HEK293T (cell line): ENCODE data around the gene TCEAL9.
A peak's percentile ranks its signal among the peaks of the same experiment; 100 is the strongest.

Source experiments
- CTCF ChIA-PET: fragments of 350-600 bp; formaldehyde crosslinking; extraction: SDS; loops from one replicate; lab custom pipeline; 2021; ENCODE audit warnings: antibody characterized with exemption, inconsistent platforms; lab: Yijun Ruan, JAX
- POLR2A ChIA-PET: fragments of 350-600 bp; formaldehyde crosslinking; extraction: SDS; loops from one replicate; lab custom pipeline; 2020; ENCODE audit warnings: antibody characterized with exemption, inconsistent platforms; lab: Yijun Ruan, JAX
- DNase-seq: peaks from one replicate; pipeline ENCODE4 v3.0.0; 2012; ENCODE audit warnings: mixed read lengths; ENCODE audit errors: extremely low spot score
- ARNT ChIP-seq: fragments of 450-650 bp; IDR thresholded peaks from 2 replicates; pipeline ENCODE4 v1.6.1; 2017; ENCODE audit warnings: mild to moderate bottlenecking
- BHLHE40 ChIP-seq: fragments of 450-650 bp; IDR thresholded peaks from 2 replicates; pipeline ENCODE4 v1.6.1; 2016; ENCODE audit warnings: mild to moderate bottlenecking, moderate library complexity, borderline replicate concordance
- CTBP1 ChIP-seq: fragments of 450-650 bp; IDR thresholded peaks from 2 replicates; pipeline ENCODE4 v1.6.1; 2016; ENCODE audit warnings: borderline replicate concordance
- ELF4 ChIP-seq: fragments of 450-650 bp; IDR thresholded peaks from 2 replicates; pipeline ENCODE4 v1.6.1; 2017; ENCODE audit warnings: antibody characterized with exemption
- FOXA1 ChIP-seq: fragments of 450-650 bp; IDR thresholded peaks from 2 replicates; pipeline ENCODE4 v1.6.1; 2016; ENCODE audit warnings: mild to moderate bottlenecking
- FOXK2 ChIP-seq: fragments of 450-650 bp; IDR thresholded peaks from 2 replicates; pipeline ENCODE4 v1.6.1; 2016; ENCODE audit warnings: mild to moderate bottlenecking
- FOXM1 ChIP-seq: fragments of 450-650 bp; IDR thresholded peaks from 2 replicates; pipeline ENCODE4 v1.6.1; 2017; ENCODE audit warnings: mild to moderate bottlenecking, borderline replicate concordance
- HDGF ChIP-seq: fragments of 450-650 bp; IDR thresholded peaks from 2 replicates; pipeline ENCODE4 v1.6.1; 2017; ENCODE audit warnings: antibody characterized with exemption, borderline replicate concordance
- L3MBTL2 ChIP-seq: fragments of 450-650 bp; conservative IDR thresholded peaks from 2 replicates; pipeline ENCODE4 v1.6.1; 2016; ENCODE audit warnings: mild to moderate bottlenecking
- LEF1 ChIP-seq: fragments of 450-650 bp; IDR thresholded peaks from 2 replicates; pipeline ENCODE4 v1.6.1; 2017; ENCODE audit warnings: mild to moderate bottlenecking, borderline replicate concordance
- NFRKB ChIP-seq: fragments of 450-650 bp; IDR thresholded peaks from 2 replicates; pipeline ENCODE4 v1.6.1; 2016; ENCODE audit warnings: mild to moderate bottlenecking, moderate library complexity
- PKNOX1 ChIP-seq: fragments of 450-650 bp; IDR thresholded peaks from 2 replicates; pipeline ENCODE4 v1.6.1; 2016
- SP1 ChIP-seq: fragments of 450-650 bp; IDR thresholded peaks from 2 replicates; pipeline ENCODE4 v1.6.1; 2017
- SUZ12 ChIP-seq: fragments of 450-650 bp; IDR thresholded peaks from 2 replicates; pipeline ENCODE4 v1.6.1; 2016; ENCODE audit warnings: mild to moderate bottlenecking
- TARDBP ChIP-seq: fragments of 450-650 bp; IDR thresholded peaks from 2 replicates; pipeline ENCODE4 v1.6.1; 2016
- ZNF384 ChIP-seq: fragments of 450-650 bp; IDR thresholded peaks from 2 replicates; pipeline ENCODE4 v1.6.1; 2016

The TCEAL9 gene

GRCh38 chrX:103398421-103398864 is 42.1 kb downstream of the TCEAL9 start:
- DNase-seq: no peak
- TF ChIP-seq CTBP1 (no peak), NFRKB (no peak), ZNF384 (no peak)
- ChIA-PET POLR2A (interaction anchor here (1.0 kb wide), 1 partner anchor 21 kb away, joined by 3 read pairs; no protein-coding TSS in a partner anchor), CTCF (interaction anchor here (0.6 to 1.0 kb wide), 3 partner anchors 11 to 337 kb away, joined by 3 to 8 read pairs (median 7); no protein-coding TSS in a partner anchor)

- TF ChIP-seq TARDBP (no peak), CTBP1 (no peak), BHLHE40 (no peak), PKNOX1 (no peak), L3MBTL2 (no peak), LEF1 (no peak), ELF4 (no peak), FOXK2 (no peak), NFRKB (no peak)
- ChIA-PET POLR2A (no interaction called here), CTCF (no interaction called here)
- DNase-seq: no peak
Measured at GRCh38 chrX:103399744-103400143, 43.4 kb downstream of the TCEAL9 start.

GRCh38 chrX:103400931-103401330 is 44.6 kb downstream of the TCEAL9 start:
- CTCF ChIA-PET: no interaction called here
- POLR2A ChIA-PET: no interaction called here
- DNase-seq: no peak
- no peak for TF ChIP-seq NFRKB
- TF ChIP-seq HDGF: no peak
- no peak for TF ChIP-seq ELF4
- TF ChIP-seq PKNOX1: no peak
- no peak for TF ChIP-seq SUZ12

- CTCF ChIA-PET: interaction anchor here (2.3 kb wide), 1 partner anchor 59 kb away, joined by 9 read pairs; no protein-coding TSS in a partner anchor
- peak; percentile 75 for DNase-seq
- TF ChIP-seq FOXM1 (no peak), L3MBTL2 (peak; percentile 54)
- POLR2A ChIA-PET: interaction anchor here (0.6 to 2.0 kb wide), 10 partner anchors 10 to 149 kb away, joined by 3 to 14 read pairs (median 4); partner anchors contain the start of genes BEX3, TCEAL8 and TCEAL9
Measured at GRCh38 chrX:103404231-103405008, 48.1 kb downstream of the TCEAL9 start.

- no peak for TF ChIP-seq ARNT
- TF ChIP-seq HDGF: no peak
- TF ChIP-seq NFRKB: no peak
- no peak for TF ChIP-seq L3MBTL2
- no peak for TF ChIP-seq CTBP1
- no peak for TF ChIP-seq SP1
- TF ChIP-seq FOXA1: no peak
- no peak for TF ChIP-seq PKNOX1
- TF ChIP-seq FOXK2: no peak
- no peak for TF ChIP-seq ZNF384
- no peak for TF ChIP-seq FOXM1
- no peak for TF ChIP-seq SUZ12
- TF ChIP-seq ELF4: no peak
- TF ChIP-seq LEF1: no peak
- DNase-seq: no peak
- POLR2A ChIA-PET: interaction anchor here (0.7 to 2.0 kb wide), 8 partner anchors 16 to 150 kb away, joined by 3 to 14 read pairs (median 5); partner anchors contain the start of genes BEX3, TCEAL8 and TCEAL9
- CTCF ChIA-PET: interaction anchor here (2.3 kb wide), 1 partner anchor 59 kb away, joined by 9 read pairs; no protein-coding TSS in a partner anchor
Measured at GRCh38 chrX:103405009-103405333, 48.7 kb downstream of the TCEAL9 start.

GRCh38 chrX:103406256-103406655 is 50.0 kb downstream of the TCEAL9 start:
- no peak for DNase-seq
- no peak for TF ChIP-seq LEF1
- TF ChIP-seq HDGF: no peak
- no peak for TF ChIP-seq CTBP1
- TF ChIP-seq BHLHE40: no peak
- no peak for TF ChIP-seq ZNF384
- no peak for TF ChIP-seq PKNOX1
- no peak for TF ChIP-seq FOXM1
- no peak for TF ChIP-seq FOXK2
- TF ChIP-seq NFRKB: no peak
- no peak for TF ChIP-seq ARNT
- TF ChIP-seq SP1: no peak
- TF ChIP-seq TARDBP: no peak
- POLR2A ChIA-PET: interaction anchor here (1.1 to 1.9 kb wide), 2 partner anchors 29 to 57 kb away, joined by 4 to 6 read pairs; partner anchors contain the start of gene BEX3
- CTCF ChIA-PET: interaction anchor here (2.3 kb wide), 1 partner anchor 58 kb away, joined by 9 read pairs; no protein-coding TSS in a partner anchor
